ENCODE data around the gene LRCH4. TPM values are rescaled to one million over a fixed set of nuclear protein-coding genes. Genes with fewer than 3 reads are reported as not detected.

Gene LRCH4
- total and polyA plus RNA-seq, 9 of the 15 experiments (the other 6 are each of a cell fraction or from before 2014, with no cell fraction given) = 0.06 to 63.3 (median 15.0) TPM

DNA sequence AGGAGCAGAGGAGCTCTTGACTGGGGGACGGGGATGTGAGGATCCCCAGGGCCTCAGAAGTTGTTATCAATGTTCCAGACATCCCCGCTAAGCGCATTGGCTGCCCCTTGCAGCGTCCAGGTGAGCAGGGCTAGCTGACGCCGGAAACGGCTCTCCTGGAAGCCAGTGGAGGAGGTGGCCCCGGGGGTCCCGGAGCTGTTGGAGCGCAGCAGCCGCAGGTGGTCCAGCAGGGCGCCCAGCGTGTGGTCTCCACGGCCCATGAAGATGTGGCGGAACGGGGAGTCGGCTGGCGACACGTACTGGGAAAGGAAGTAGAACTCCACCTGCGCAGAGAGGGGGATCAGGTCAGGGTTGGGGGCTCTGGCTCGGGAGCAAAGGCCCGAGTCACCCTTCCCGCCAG is 34.9 kb upstream of the LRCH4 start (continued):
- TF ChIP-seq, protein P1, sequence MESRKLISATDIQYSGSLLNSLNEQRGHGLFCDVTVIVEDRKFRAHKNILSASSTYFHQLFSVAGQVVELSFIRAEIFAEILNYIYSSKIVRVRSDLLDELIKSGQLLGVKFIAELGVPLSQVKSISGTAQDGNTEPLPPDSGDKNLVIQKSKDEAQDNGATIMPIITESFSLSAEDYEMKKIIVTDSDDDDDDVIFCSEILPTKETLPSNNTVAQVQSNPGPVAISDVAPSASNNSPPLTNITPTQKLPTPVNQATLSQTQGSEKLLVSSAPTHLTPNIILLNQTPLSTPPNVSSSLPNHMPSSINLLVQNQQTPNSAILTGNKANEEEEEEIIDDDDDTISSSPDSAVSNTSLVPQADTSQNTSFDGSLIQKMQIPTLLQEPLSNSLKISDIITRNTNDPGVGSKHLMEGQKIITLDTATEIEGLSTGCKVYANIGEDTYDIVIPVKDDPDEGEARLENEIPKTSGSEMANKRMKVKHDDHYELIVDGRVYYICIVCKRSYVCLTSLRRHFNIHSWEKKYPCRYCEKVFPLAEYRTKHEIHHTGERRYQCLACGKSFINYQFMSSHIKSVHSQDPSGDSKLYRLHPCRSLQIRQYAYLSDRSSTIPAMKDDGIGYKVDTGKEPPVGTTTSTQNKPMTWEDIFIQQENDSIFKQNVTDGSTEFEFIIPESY (CRISPR knock-in tag; IDR thresholded peaks at IDR 0.05) = peak; percentile 81

DNA sequence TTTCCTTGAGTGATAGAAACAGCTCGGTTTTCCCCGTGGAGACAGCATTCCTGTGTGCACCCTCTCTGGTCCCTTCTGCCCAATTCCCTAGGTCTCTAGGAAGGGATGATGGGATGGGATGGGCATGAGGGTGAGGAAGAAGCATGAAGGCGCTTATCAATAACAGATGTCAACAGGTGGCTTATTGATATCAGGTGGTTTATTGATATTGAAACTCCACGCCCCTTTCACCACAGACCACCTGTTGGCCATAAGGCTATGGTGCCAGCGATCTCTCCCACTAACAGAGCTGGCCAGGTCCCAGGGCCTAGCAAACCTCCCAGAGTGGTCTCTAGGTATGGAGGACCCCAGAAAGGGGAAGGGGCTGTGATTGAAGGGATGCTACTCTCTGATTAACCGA is 34.3 kb upstream of the LRCH4 start:
- Histone ChIP-seq H3K4me3 (no peak overlapping the region), H3K79me2 (ENCODE audit: control insufficient read depth, insufficient read depth, low read length) (no peaks in the 10 kb centered on the region), H3K27me3 (ENCODE audit: control insufficient read depth in 2 of 2, insufficient read depth in 2 of 2, low read length in 2 of 2) (no peaks in the 10 kb centered on the region), H3K9me1 (ENCODE audit: control insufficient read depth, insufficient read depth, low read length) (no peaks in the 10 kb centered on the region), H3K36me3 (ENCODE audit: control insufficient read depth, insufficient read depth, low read length) (peaks cover 23% of the 10 kb centered on the region; the same call in 2 of the 3 replicates), H3K9me3 (replicated peaks; ENCODE audit: control insufficient read depth, insufficient read depth, low read depth, low read length) (no peaks in the 10 kb centered on the region), H3K27ac (ENCODE audit: extremely low read depth, low read depth, low read length) (no peak overlapping the region), H3K4me1 (replicated peaks in 1 of 2; ENCODE audit: control insufficient read depth in 2 of 2, insufficient read depth in 2 of 2, low read length in 2 of 2) (peaks cover 10 to 16% of the 10 kb centered on the region in 2 experiments; a peak in 4 of 5 replicates), H3K4me2 (ENCODE audit: insufficient read depth, low read length) (no peak overlapping the region), H2AFZ (ENCODE audit: low read depth, low read length) (no peak overlapping the region), H4K20me1 (replicated peaks; ENCODE audit: control insufficient read depth, insufficient read depth, low read length) (no peaks in the 10 kb centered on the region), H3K9ac (ENCODE audit: insufficient read depth in 1 of 2, low read depth in 2 of 2, low read length in 2 of 2) (no peak overlapping the region)
- no TSS peak for BruUV-seq (replicated peaks)
- 79% methylated on average over 6 of the region's 6 CpGs for WGBS (ENCODE audit: insufficient coverage, low coverage, missing lambda C conversion rate)
- intact Hi-C loops (cut with micrococcal nuclease) = no loop called here
- POLR2A ChIA-PET = interaction anchor here (0.6 to 7.0 kb wide), 5 partner anchors 6 to 1623 kb away, joined by 3 to 54 read pairs (median 4); partner anchors contain the start of gene MOSPD3
- in situ Hi-C loops (cut with MboI) = no loop called here
- ATAC-seq (no peak), DNase-seq (ENCODE audit: extremely low read depth in 1 of 4, low spot score in 3 of 4) (no peak), FAIRE-seq (no peak)
- CTCF ChIA-PET (ENCODE audit: low intra/inter-chr PET ratio) = no interaction called here
- no peak for TF ChIP-seq JUND (IDR thresholded peaks at IDR 0.05; ENCODE audit: borderline replicate concordance, low read depth, low read length)
- TF ChIP-seq JUND (tag; IDR thresholded peaks at IDR 0.05; ENCODE audit: borderline replicate concordance, low read depth, low read length) = no peak
- peak; percentile 53 for TF ChIP-seq POLR2B (IDR thresholded peaks at IDR 0.05; ENCODE audit: low read depth, partially characterized antibody)
- no peak for TF ChIP-seq KHSRP (IDR thresholded peaks at IDR 0.05)
- no peak for TF ChIP-seq SMAD1 (IDR thresholded peaks at IDR 0.05; ENCODE audit: low read depth, low read length, partially characterized antibody)
- no peak for TF ChIP-seq ZNF174 (CRISPR knock-in tag; IDR thresholded peaks at IDR 0.05)
- TF ChIP-seq, protein P2, sequence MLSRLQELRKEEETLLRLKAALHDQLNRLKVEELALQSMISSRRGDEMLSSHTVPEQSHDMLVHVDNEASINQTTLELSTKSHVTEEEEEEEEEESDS (CRISPR knock-in tag; IDR thresholded peaks at IDR 0.05) = no peak
- no peak for TF ChIP-seq ZNF324 (CRISPR knock-in tag; IDR thresholded peaks at IDR 0.05)
- no peak for TF ChIP-seq ZNF384 (IDR thresholded peaks at IDR 0.05; ENCODE audit: low read depth, low read length)
- peak; percentile 37; the same call in 1 of the 2 replicates for TF ChIP-seq POLR2A (conservative IDR thresholded peaks at IDR 0.05)
- TF ChIP-seq TEAD1 (CRISPR knock-in tag; IDR thresholded peaks at IDR 0.05) = no peak

Measured in K562 (cell line).